DND-41 (cell line): ENCODE results near the gene APBB2.

ENCODE experiments used
- ATAC-seq: fragments of 200-7000 bp; cut with Tn5 transposase; 3 replicates; pipeline ENCODE4 v1.9.1; 2021; ENCODE audit warnings: low read depth; ENCODE audit not compliant: insufficient read depth
- DNase-seq: peaks from one replicate; pipeline ENCODE4 v3.0.0-alpha.2; 2020
- H2AFZ ChIP-seq: 2 replicates; pipeline ENCODE4 v1.6.0; 2012; ENCODE audit warnings: low read depth, low read length
- H3K27ac ChIP-seq: 2 replicates; pipeline ENCODE4 v1.5.1; 2012; ENCODE audit warnings: low read length, inconsistent platforms
- H3K27me3 ChIP-seq: fragments of 200-600 bp; sonication (generic); 2 replicates; pipeline ENCODE4 v1.6.0; 2012; ENCODE audit warnings: low read length, mild to moderate bottlenecking, inconsistent platforms; ENCODE audit not compliant: insufficient read depth, poor library complexity
- H3K36me3 ChIP-seq: 2 replicates; pipeline ENCODE4 v1.5.1; 2012; ENCODE audit warnings: low read length, inconsistent platforms; ENCODE audit not compliant: insufficient read depth
- H3K4me1 ChIP-seq: 2 replicates; pipeline ENCODE4 v1.5.1; 2012; ENCODE audit warnings: mild to moderate bottlenecking, low read length; ENCODE audit not compliant: insufficient read depth
- H3K4me2 ChIP-seq: 2 replicates; pipeline ENCODE4 v1.6.0; 2012; ENCODE audit warnings: mild to moderate bottlenecking, moderate library complexity, low read length, inconsistent platforms; ENCODE audit not compliant: insufficient read depth
- H3K4me3 ChIP-seq, 2 experiments: fragments of 200-600 bp in 1 of 2; shearing (Covaris generic) in 1 of 2; 2 replicates each; pipeline ENCODE4 v1.5.1; 2012 to 2016; ENCODE audit warnings: inconsistent platforms in 2 of 2, low read length in 2 of 2, mild to moderate bottlenecking in 2 of 2, low read depth in 1 of 2, moderate library complexity in 1 of 2
- H3K79me2 ChIP-seq: 2 replicates; pipeline ENCODE4 v1.6.0; 2012; ENCODE audit warnings: low read length, inconsistent platforms; ENCODE audit not compliant: insufficient read depth
- H3K9ac ChIP-seq: 2 replicates; pipeline ENCODE4 v1.6.0; 2012; ENCODE audit warnings: low read depth, mild to moderate bottlenecking, inconsistent platforms, low read length, moderate library complexity
- H3K9me3 ChIP-seq: 2 replicates; pipeline ENCODE4 v1.5.1; 2012; ENCODE audit warnings: low read length, moderate library complexity, mild to moderate bottlenecking, inconsistent platforms; ENCODE audit not compliant: insufficient read depth, severe bottlenecking
- H4K20me1 ChIP-seq: 2 replicates; pipeline ENCODE4 v1.6.0; 2012; ENCODE audit warnings: low read length; ENCODE audit not compliant: insufficient read depth
- EZH2 ChIP-seq: IDR thresholded peaks from 3 replicates; pipeline ENCODE4 v1.6.1; 2012; ENCODE audit warnings: borderline replicate concordance, low read depth, mild to moderate bottlenecking, moderate library complexity, low read length, inconsistent platforms; ENCODE audit not compliant: severe bottlenecking
- TF ChIP-seq, protein P1 (sequence below): IDR thresholded peaks from 2 replicates; pipeline ENCODE4 v1.5.1; 2012; ENCODE audit warnings: borderline replicate concordance, low read length, moderate library complexity, mild to moderate bottlenecking; ENCODE audit not compliant: poor library complexity, severe bottlenecking; ENCODE audit errors: extremely low read depth

The APBB2 gene

GRCh38 chr4:41218703-41219102, 4.4 kb upstream of the APBB2 start:
- Histone ChIP-seq H3K27me3 (no peaks in the 10 kb centered on the region), H3K36me3 (no peaks in the 10 kb centered on the region), H3K4me2 (no peak overlapping the region), H3K4me3 (no peak overlapping the region), H3K79me2 (no peaks in the 10 kb centered on the region), H4K20me1 (no peaks in the 10 kb centered on the region), H3K9me3 (no peaks in the 10 kb centered on the region), H2AFZ (no peak overlapping the region), H3K4me1 (no peaks in the 10 kb centered on the region), H3K9ac (no peak overlapping the region), H3K27ac (no peak overlapping the region)
- ATAC-seq, result no peak
- no peak for DNase-seq
- no peak for TF ChIP-seq EZH2
- TF ChIP-seq, protein P1, sequence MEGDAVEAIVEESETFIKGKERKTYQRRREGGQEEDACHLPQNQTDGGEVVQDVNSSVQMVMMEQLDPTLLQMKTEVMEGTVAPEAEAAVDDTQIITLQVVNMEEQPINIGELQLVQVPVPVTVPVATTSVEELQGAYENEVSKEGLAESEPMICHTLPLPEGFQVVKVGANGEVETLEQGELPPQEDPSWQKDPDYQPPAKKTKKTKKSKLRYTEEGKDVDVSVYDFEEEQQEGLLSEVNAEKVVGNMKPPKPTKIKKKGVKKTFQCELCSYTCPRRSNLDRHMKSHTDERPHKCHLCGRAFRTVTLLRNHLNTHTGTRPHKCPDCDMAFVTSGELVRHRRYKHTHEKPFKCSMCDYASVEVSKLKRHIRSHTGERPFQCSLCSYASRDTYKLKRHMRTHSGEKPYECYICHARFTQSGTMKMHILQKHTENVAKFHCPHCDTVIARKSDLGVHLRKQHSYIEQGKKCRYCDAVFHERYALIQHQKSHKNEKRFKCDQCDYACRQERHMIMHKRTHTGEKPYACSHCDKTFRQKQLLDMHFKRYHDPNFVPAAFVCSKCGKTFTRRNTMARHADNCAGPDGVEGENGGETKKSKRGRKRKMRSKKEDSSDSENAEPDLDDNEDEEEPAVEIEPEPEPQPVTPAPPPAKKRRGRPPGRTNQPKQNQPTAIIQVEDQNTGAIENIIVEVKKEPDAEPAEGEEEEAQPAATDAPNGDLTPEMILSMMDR, result no peak

DNA sequence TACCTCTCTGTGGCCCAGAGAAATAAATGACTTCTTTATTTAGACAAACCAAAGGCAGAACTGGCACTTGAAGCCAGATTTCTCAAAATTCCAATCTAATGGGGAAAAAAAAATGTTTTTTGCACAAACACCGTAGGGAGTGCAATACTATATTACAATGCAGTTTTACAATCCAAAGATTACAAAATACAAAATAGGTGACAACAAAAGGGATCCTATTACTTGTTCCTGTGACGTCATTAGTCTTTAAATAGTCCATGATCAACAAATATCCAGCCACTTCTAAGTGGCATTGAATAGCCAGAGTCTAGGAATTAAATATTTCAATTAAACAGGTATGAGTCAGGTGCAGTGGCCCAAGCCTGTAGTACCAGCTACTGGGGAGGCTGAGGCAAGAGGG, 3.0 kb upstream of the APBB2 start:
- H3K9me3 ChIP-seq, result no peaks in the 10 kb centered on the region
- H2AFZ ChIP-seq, result no peak overlapping the region
- H3K79me2 ChIP-seq, result no peaks in the 10 kb centered on the region
- H3K9ac ChIP-seq, result no peak overlapping the region
- H3K4me3 ChIP-seq, result no peak overlapping the region
- no peak for TF ChIP-seq EZH2
- TF ChIP-seq, protein P1, result no peak
- no peaks in the 10 kb centered on the region for H3K27me3 ChIP-seq
- H3K27ac ChIP-seq, result no peak overlapping the region
- H3K36me3 ChIP-seq, result no peaks in the 10 kb centered on the region
- no peaks in the 10 kb centered on the region for H3K4me1 ChIP-seq
- no peak for DNase-seq
- ATAC-seq, result no peak
- H3K4me2 ChIP-seq, result no peak overlapping the region
- no peaks in the 10 kb centered on the region for H4K20me1 ChIP-seq

DNA sequence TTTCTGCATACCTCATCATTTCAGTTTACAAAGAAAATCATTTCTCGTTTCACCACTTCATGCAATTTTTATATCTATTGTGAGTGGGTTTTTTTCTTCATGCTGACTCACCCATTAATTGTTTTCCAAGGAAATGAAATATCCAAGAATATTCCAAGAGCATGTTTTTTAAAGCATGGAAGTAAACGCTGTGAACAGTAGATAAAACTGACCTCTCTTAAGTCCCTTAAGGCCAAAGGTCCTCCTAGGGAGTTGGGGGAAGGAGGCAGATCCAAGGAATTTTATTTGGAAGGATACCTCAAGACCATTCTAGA, 2.6 kb upstream of the APBB2 start:
- no peak overlapping the region for H3K4me2 ChIP-seq
- TF ChIP-seq, protein P1, result no peak
- no peak for TF ChIP-seq EZH2
- H3K27me3 ChIP-seq, result no peaks in the 10 kb centered on the region
- H4K20me1 ChIP-seq, result no peaks in the 10 kb centered on the region
- DNase-seq (no peak), ATAC-seq (no peak)
- H3K4me1 ChIP-seq, result no peaks in the 10 kb centered on the region
- H3K79me2 ChIP-seq, result no peaks in the 10 kb centered on the region
- H2AFZ ChIP-seq, result no peak overlapping the region
- no peaks in the 10 kb centered on the region for H3K9me3 ChIP-seq
- H3K36me3 ChIP-seq, result no peaks in the 10 kb centered on the region
- H3K9ac ChIP-seq, result no peak overlapping the region
- H3K27ac ChIP-seq, result no peak overlapping the region
- H3K4me3 ChIP-seq, result no peak overlapping the region

GRCh38 chr4:41216294-41217019, 2.1 kb upstream of the APBB2 start:
- no peak for TF ChIP-seq EZH2
- TF ChIP-seq, protein P1, result no peak
- Histone ChIP-seq H3K79me2 (no peaks in the 10 kb centered on the region), H3K9me3 (no peaks in the 10 kb centered on the region), H3K36me3 (no peaks in the 10 kb centered on the region), H3K9ac (no peak overlapping the region), H3K4me2 (no peak overlapping the region), H3K4me1 (no peaks in the 10 kb centered on the region), H2AFZ (no peak overlapping the region), H3K27ac (no peak overlapping the region), H3K4me3 (no peak overlapping the region), H3K27me3 (no peaks in the 10 kb centered on the region), H4K20me1 (no peaks in the 10 kb centered on the region)
- ATAC-seq (no peak), DNase-seq (no peak)
